Measurements from ENCODE around the gene RAB1A.

RAB1A gene

DNA sequence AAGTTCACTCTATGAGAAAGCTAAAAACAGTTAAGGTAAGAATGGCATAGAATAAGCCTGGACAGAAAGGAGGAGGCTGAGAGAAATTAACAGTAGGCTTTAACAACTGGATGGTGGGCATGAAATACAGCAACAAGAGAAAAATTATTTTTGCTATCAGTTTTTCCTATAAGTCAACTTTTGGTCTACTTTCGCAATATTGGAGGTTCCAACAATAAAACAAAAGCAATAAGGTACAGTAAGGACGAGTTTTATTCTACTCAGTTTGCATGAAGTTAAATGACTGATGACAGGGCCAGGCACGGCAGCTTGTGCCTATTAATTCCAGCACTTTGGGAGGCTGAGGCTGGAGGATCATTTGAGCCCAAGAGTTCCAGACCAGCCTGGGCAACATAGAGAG lies 17.3 kb downstream of the RAB1A start:
- Histone ChIP-seq H4K20me1 (ENCODE audit: insufficient read depth, low read length) (peaks cover 89% of the 10 kb centered on the region), H2AFZ (ENCODE audit: low read depth, low read length) (no peak overlapping the region), H3K4me2 (ENCODE audit: low read length) (no peak overlapping the region), H3K9me3 (ENCODE audit: insufficient read depth, low read length) (no peaks in the 10 kb centered on the region), H3K4me3 (ENCODE audit: low read length) (no peak overlapping the region), H3K4me1 (ENCODE audit: low read length) (no peaks in the 10 kb centered on the region), H3K27me3 (ENCODE audit: low read depth, low read length) (no peaks in the 10 kb centered on the region), H3K9ac (ENCODE audit: low read length) (no peak overlapping the region), H3K36me3 (replicated peaks; ENCODE audit: low read depth, low read length) (peaks cover under 1% of the 10 kb centered on the region), H3K79me2 (ENCODE audit: low read length) (peaks cover 100% of the 10 kb centered on the region), H3K27ac (ENCODE audit: low read length) (no peak overlapping the region)
- TF ChIP-seq, protein P1, sequence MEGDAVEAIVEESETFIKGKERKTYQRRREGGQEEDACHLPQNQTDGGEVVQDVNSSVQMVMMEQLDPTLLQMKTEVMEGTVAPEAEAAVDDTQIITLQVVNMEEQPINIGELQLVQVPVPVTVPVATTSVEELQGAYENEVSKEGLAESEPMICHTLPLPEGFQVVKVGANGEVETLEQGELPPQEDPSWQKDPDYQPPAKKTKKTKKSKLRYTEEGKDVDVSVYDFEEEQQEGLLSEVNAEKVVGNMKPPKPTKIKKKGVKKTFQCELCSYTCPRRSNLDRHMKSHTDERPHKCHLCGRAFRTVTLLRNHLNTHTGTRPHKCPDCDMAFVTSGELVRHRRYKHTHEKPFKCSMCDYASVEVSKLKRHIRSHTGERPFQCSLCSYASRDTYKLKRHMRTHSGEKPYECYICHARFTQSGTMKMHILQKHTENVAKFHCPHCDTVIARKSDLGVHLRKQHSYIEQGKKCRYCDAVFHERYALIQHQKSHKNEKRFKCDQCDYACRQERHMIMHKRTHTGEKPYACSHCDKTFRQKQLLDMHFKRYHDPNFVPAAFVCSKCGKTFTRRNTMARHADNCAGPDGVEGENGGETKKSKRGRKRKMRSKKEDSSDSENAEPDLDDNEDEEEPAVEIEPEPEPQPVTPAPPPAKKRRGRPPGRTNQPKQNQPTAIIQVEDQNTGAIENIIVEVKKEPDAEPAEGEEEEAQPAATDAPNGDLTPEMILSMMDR (IDR thresholded peaks at IDR 0.05; ENCODE audit: low read depth, low read length), result no peak
- no peak for TF ChIP-seq EZH2phosphoT487 (IDR thresholded peaks at IDR 0.05; ENCODE audit: low read depth)

DNA sequence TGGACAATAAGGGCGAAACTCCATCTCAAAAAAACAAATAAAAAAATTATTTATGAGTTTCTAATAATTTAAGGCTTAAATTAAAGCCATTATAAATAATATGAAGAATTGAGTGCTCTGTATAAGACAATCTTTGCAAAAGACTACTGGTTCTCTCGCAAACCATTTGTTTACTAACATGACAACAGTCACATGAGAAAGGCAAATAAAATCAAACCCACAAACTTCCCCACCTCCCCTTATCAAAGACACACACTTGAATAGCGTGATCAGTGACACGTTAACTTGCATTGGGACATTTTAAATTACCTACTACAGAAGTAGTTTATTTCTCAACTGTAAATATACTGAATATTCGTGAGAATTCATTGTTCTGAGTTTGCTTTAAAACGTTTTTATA lies 21.1 kb downstream of the RAB1A start:
- Histone ChIP-seq H2AFZ (ENCODE audit: low read depth, low read length) (no peak overlapping the region), H3K9ac (ENCODE audit: low read length) (no peak overlapping the region), H3K27ac (ENCODE audit: low read length) (no peak overlapping the region), H4K20me1 (ENCODE audit: insufficient read depth, low read length) (peaks cover 83% of the 10 kb centered on the region), H3K4me3 (ENCODE audit: low read length) (no peak overlapping the region), H3K4me1 (ENCODE audit: low read length) (no peaks in the 10 kb centered on the region), H3K9me3 (ENCODE audit: insufficient read depth, low read length) (no peaks in the 10 kb centered on the region), H3K27me3 (ENCODE audit: low read depth, low read length) (no peaks in the 10 kb centered on the region), H3K36me3 (replicated peaks; ENCODE audit: low read depth, low read length) (peaks cover 13% of the 10 kb centered on the region), H3K79me2 (ENCODE audit: low read length) (peaks cover 100% of the 10 kb centered on the region), H3K4me2 (ENCODE audit: low read length) (no peak overlapping the region)
- no peak for TF ChIP-seq EZH2phosphoT487 (IDR thresholded peaks at IDR 0.05; ENCODE audit: low read depth)
- TF ChIP-seq, protein P1 (IDR thresholded peaks at IDR 0.05; ENCODE audit: low read depth, low read length), result no peak

DNA sequence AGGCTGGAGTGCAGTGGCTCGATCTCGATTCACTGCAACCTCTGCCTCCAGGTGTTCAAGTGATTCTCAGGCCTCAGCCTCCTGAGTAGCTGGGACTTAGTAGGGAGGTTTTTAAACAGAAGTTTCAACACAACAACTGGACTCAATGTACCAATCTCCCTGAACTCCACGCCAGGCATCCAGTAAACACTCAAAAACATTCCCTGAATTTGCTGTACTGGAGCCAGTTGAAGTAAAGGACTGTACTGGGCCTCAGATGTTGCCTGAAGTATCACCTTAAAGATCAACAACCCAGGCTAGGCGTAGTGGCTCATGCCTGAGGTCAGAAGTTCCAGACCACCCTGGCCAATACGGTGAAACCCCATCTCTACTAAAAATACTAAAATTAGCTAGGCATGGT lies 22.4 kb downstream of the RAB1A start:
- no peak overlapping the region for H3K27ac ChIP-seq (ENCODE audit: low read length)
- no peaks in the 10 kb centered on the region for H3K9me3 ChIP-seq (ENCODE audit: insufficient read depth, low read length)
- no peak overlapping the region for H2AFZ ChIP-seq (ENCODE audit: low read depth, low read length)
- H3K9ac ChIP-seq (ENCODE audit: low read length), result no peak overlapping the region
- no peaks in the 10 kb centered on the region for H3K27me3 ChIP-seq (ENCODE audit: low read depth, low read length)
- H3K36me3 ChIP-seq (replicated peaks; ENCODE audit: low read depth, low read length), result peaks cover 21% of the 10 kb centered on the region
- peaks cover 72% of the 10 kb centered on the region for H4K20me1 ChIP-seq (ENCODE audit: insufficient read depth, low read length)
- no peak overlapping the region for H3K4me3 ChIP-seq (ENCODE audit: low read length)
- no peak for TF ChIP-seq EZH2phosphoT487 (IDR thresholded peaks at IDR 0.05; ENCODE audit: low read depth)
- TF ChIP-seq, protein P1 (IDR thresholded peaks at IDR 0.05; ENCODE audit: low read depth, low read length), result no peak
- H3K79me2 ChIP-seq (ENCODE audit: low read length), result peaks cover 93% of the 10 kb centered on the region
- no peak overlapping the region for H3K4me2 ChIP-seq (ENCODE audit: low read length)
- H3K4me1 ChIP-seq (ENCODE audit: low read length), result no peaks in the 10 kb centered on the region

DNA sequence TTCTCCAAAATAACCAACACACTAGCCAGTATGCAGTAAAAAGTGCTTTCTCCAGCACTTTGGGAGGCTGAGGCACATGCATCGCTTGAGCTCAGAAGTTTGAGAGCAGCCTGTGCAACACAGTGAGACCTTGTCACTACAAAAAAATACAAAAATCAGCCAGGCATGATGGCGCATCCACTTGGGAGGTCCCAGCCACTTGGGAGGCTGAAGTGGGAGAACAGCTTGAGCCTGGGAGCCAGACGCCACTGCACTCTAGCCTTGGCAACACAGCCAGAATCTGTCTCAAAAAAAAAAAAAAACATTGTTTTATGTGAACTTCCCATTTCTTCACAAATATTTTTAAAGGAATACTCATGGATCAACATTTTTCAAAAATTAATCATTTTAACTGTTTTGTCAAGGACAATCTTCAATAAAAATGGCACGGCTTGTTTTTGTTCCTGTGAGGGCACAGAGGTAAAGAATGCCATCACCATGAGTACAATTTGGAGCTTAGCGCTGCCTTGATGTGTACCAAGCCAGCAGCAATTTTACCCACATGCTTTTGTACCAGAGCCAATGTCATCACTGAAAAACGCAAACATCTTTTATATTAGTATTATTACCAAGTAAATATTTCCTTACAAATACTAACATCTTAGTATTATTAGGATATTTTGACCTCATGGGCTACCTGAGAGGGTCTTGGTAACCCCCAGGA lies 26.7 kb downstream of the RAB1A start:
- Histone ChIP-seq H3K36me3 (replicated peaks; ENCODE audit: low read depth, low read length) (peaks cover 36% of the 10 kb centered on the region), H3K9ac (ENCODE audit: low read length) (no peak overlapping the region), H3K4me2 (ENCODE audit: low read length) (no peak overlapping the region), H3K4me1 (ENCODE audit: low read length) (no peaks in the 10 kb centered on the region), H4K20me1 (ENCODE audit: insufficient read depth, low read length) (peaks cover 45% of the 10 kb centered on the region), H3K4me3 (ENCODE audit: low read length) (no peak overlapping the region), H2AFZ (ENCODE audit: low read depth, low read length) (no peak overlapping the region), H3K27ac (ENCODE audit: low read length) (no peak overlapping the region), H3K79me2 (ENCODE audit: low read length) (peaks cover 65% of the 10 kb centered on the region), H3K9me3 (ENCODE audit: insufficient read depth, low read length) (no peaks in the 10 kb centered on the region), H3K27me3 (ENCODE audit: low read depth, low read length) (no peaks in the 10 kb centered on the region)
- no peak for TF ChIP-seq EZH2phosphoT487 (IDR thresholded peaks at IDR 0.05; ENCODE audit: low read depth)
- TF ChIP-seq, protein P1 (IDR thresholded peaks at IDR 0.05; ENCODE audit: low read depth, low read length), result no peak
